Mesendoderm (in vitro differentiated cells): ENCODE data around the gene BPNT1.
"Not testable (repeated sequence)": the region's sequence is repeated elsewhere in the genome, so short reads cannot be mapped to it uniquely, and the experiment has no call there.

ENCODE experiments used
- DNase-seq: peaks from one replicate; pipeline ENCODE4 v3.0.0; 2013
- H2AK5ac ChIP-seq: 2 replicates; pipeline ENCODE4 v1.6.1; 2013; ENCODE audit warnings: low read length, inconsistent platforms
- H2BK120ac ChIP-seq: 2 replicates; pipeline ENCODE4 v1.6.1; 2013; ENCODE audit warnings: low read depth, mild to moderate bottlenecking, low read length, moderate library complexity, mixed read lengths
- H2BK15ac ChIP-seq: replicated peaks from 2 replicates; pipeline ENCODE4 v1.6.1; 2013; ENCODE audit warnings: low read depth, mild to moderate bottlenecking, moderate library complexity
- H2BK5ac ChIP-seq: 2 replicates; pipeline ENCODE4 v1.6.1; 2013; ENCODE audit warnings: low read length, inconsistent platforms
- H3K18ac ChIP-seq: 2 replicates; pipeline ENCODE4 v1.6.1; 2013; ENCODE audit warnings: mild to moderate bottlenecking, low read length, mixed read lengths
- H3K23ac ChIP-seq: one replicate; pipeline ENCODE4 v1.6.1; 2013; ENCODE audit warnings: low read length
- H3K27ac ChIP-seq: 2 replicates; pipeline ENCODE4 v1.5.1; 2013; ENCODE audit warnings: low read depth, mild to moderate bottlenecking, inconsistent platforms, low read length, moderate library complexity
- H3K27me3 ChIP-seq: 2 replicates; pipeline ENCODE4 v1.6.1; 2013; ENCODE audit warnings: low read length, control low read depth, mild to moderate bottlenecking, inconsistent platforms; ENCODE audit not compliant: insufficient read depth, poor library complexity
- H3K36me3 ChIP-seq: 2 replicates; pipeline ENCODE4 v1.6.1; 2013; ENCODE audit warnings: low read length, inconsistent platforms; ENCODE audit not compliant: control insufficient read depth, insufficient read depth
- H3K4ac ChIP-seq: one replicate; pipeline ENCODE4 v1.6.1; 2013; ENCODE audit warnings: low read depth, mild to moderate bottlenecking, low read length, moderate library complexity
- H3K4me1 ChIP-seq: 2 replicates; pipeline ENCODE4 v1.6.1; 2013; ENCODE audit warnings: low read depth, low read length, inconsistent platforms; ENCODE audit not compliant: control insufficient read depth
- H3K4me2 ChIP-seq: 2 replicates; pipeline ENCODE4 v1.6.1; 2013; ENCODE audit warnings: low read length
- H3K4me3 ChIP-seq: 2 replicates; pipeline ENCODE4 v1.5.1; 2013; ENCODE audit warnings: mild to moderate bottlenecking, low read length
- H3K56ac ChIP-seq: one replicate; pipeline ENCODE4 v1.6.1; 2013; ENCODE audit warnings: low read length
- H3K79me1 ChIP-seq: 2 replicates; pipeline ENCODE4 v1.6.1; 2013; ENCODE audit warnings: low read length, inconsistent platforms
- H3K79me2 ChIP-seq: 2 replicates; pipeline ENCODE4 v1.6.1; 2013; ENCODE audit warnings: mild to moderate bottlenecking, low read length; ENCODE audit not compliant: control insufficient read depth, insufficient read depth
- H3K9ac ChIP-seq: 2 replicates; pipeline ENCODE4 v1.6.1; 2013; ENCODE audit warnings: low read length, inconsistent platforms
- H4K5ac ChIP-seq: one replicate; pipeline ENCODE4 v1.6.1; 2013; ENCODE audit warnings: low read length
- H4K8ac ChIP-seq: one replicate; pipeline ENCODE4 v1.6.1; 2013; ENCODE audit warnings: low read depth, mild to moderate bottlenecking, control low read depth, low read length, moderate library complexity
- WGBS: extraction: QIAGEN DNeasy Blood & Tissue Kit; methylation state at CpG from one replicate; pipeline ENCODE4 v1.1.7; 2013; ENCODE audit warnings: low lambda C conversion rate, missing lambda C conversion rate; ENCODE audit not compliant: insufficient coverage; ENCODE audit errors: extremely low coverage; 5-methylcytosine and 5-hydroxymethylcytosine counted together

The BPNT1 gene

DNA sequence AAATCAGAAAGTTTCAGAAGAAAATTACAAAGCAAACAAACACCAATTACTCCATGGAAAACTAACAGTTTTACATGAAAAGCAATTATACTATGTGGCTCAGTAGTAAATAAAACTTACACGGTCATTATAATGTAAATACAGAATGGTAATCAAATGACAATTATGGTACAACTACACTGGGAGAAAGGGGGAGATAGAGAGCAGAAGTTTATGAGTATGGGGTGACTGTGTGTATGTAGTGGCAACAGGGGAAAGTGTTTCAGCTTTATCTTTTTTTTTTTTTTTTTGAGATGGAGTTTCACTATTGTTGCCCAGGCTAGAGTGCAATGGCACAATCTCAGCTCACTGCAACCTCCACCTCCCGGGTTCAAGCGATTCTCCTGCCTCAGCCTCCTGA is 51.8 kb downstream of the BPNT1 start:
- not testable (repeated sequence) for H3K4me1 ChIP-seq, H3K4me3 ChIP-seq, DNase-seq, H3K4me2 ChIP-seq, H3K36me3 ChIP-seq, H2AK5ac ChIP-seq, H3K79me2 ChIP-seq, H3K9ac ChIP-seq, H3K27ac ChIP-seq, H3K27me3 ChIP-seq, H3K18ac ChIP-seq, H2BK120ac ChIP-seq, H4K5ac ChIP-seq, H2BK5ac ChIP-seq, H3K79me1 ChIP-seq, H4K8ac ChIP-seq, H3K4ac ChIP-seq, H3K56ac ChIP-seq, H3K23ac ChIP-seq, H2BK15ac ChIP-seq
- no CpG with 5 or more reads among the region's 3 CpGs for WGBS

DNA sequence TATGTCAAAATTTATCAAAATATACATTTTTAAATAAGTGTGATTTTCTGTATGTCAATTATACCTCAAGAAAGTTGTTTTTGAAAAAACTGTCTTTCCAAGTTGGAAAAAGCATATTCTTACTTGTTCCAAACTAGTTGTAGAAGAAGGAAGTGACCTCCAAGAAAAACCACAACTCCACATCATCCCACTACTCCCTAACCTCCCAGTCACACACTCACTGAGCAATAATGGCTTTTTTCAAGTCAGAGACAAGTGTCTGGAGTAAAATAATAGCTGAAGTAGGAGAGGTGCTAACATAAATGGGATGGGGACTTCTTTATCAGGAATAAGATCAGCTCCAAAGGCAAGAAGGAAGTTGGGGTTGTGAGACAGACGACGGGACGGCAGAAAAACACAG is 56.7 kb downstream of the BPNT1 start:
- Histone ChIP-seq H3K4ac (no peak overlapping the region), H2BK15ac (no peak overlapping the region), H3K23ac (no peak overlapping the region), H3K9ac (no peak overlapping the region), H3K4me1 (no peaks in the 10 kb centered on the region), H3K27ac (no peak overlapping the region), H3K4me3 (no peak overlapping the region), H3K27me3 (no peaks in the 10 kb centered on the region), H3K36me3 (peaks cover 2% of the 10 kb centered on the region), H3K79me1 (no peaks in the 10 kb centered on the region), H2BK120ac (no peak overlapping the region), H4K8ac (no peak overlapping the region), H3K4me2 (no peak overlapping the region), H3K56ac (no peak overlapping the region), H3K18ac (no peak overlapping the region), H3K79me2 (peaks cover 4% of the 10 kb centered on the region), H2BK5ac (no peak overlapping the region), H4K5ac (no peak overlapping the region), H2AK5ac (no peak overlapping the region)
- no CpG with 5 or more reads among the region's 3 CpGs for WGBS
- DNase-seq: no peak

DNA sequence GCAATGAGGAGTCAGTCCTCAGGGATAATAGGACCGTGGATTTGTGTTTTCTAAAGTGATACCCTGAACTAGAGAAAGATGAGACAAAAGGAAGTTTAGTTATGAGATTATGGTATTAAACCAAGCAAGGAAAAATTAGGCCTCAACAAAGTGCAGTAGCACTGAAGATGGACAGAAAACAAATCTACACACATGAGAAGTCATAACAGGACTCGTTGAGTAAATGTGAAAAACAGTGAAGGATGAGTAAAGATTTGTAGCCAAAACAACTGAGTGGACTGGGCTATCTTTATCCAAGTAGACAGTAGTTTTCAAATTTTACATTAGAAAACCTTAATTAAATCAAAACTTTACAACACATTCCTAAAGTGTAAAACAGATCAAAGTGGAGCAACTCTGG is 58.3 kb downstream of the BPNT1 start:
- H3K36me3 ChIP-seq: peaks cover 2% of the 10 kb centered on the region
- H3K23ac ChIP-seq: no peak overlapping the region
- no peak overlapping the region for H2BK15ac ChIP-seq
- no peaks in the 10 kb centered on the region for H3K27me3 ChIP-seq
- H3K4me3 ChIP-seq: no peak overlapping the region
- H4K8ac ChIP-seq: no peak overlapping the region
- no peak overlapping the region for H3K4me2 ChIP-seq
- no peak overlapping the region for H4K5ac ChIP-seq
- no peak overlapping the region for H3K18ac ChIP-seq
- H2BK5ac ChIP-seq: no peak overlapping the region
- no peaks in the 10 kb centered on the region for H3K79me1 ChIP-seq
- no peaks in the 10 kb centered on the region for H3K4me1 ChIP-seq
- DNase-seq: no peak
- no CpG with 5 or more reads among the region's 2 CpGs for WGBS
- H3K79me2 ChIP-seq: no peaks in the 10 kb centered on the region
- H3K9ac ChIP-seq: no peak overlapping the region
- no peak overlapping the region for H3K4ac ChIP-seq
- no peak overlapping the region for H3K56ac ChIP-seq
- H2BK120ac ChIP-seq: no peak overlapping the region
- no peak overlapping the region for H2AK5ac ChIP-seq
- H3K27ac ChIP-seq: no peak overlapping the region

DNA sequence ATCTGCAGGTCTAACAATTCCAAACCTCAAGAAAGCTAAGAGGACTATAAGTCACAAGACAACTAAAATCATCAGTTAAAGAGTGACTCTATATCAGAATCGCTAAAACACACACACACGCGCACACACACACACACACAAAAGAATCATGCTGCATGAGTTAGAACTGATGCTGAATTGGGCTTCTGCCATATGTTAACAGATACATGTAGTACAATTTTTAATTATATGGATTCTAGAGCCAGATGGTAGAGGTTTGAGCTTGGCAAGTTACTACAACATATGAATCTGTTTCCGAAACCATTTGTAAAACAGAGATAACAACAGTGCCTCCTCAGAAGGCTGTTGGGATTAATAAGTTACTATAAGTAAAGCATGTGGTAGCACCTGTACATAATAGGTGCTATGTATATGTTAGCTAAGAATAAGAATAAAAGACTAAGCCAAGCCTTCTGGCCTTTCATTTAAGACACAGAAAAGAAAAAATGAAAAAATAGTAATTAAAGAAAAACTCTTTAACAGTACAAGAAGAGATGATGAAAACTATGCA is 61.2 kb downstream of the BPNT1 start:
- no CpG with 5 or more reads among the region's 4 CpGs for WGBS
- no peak overlapping the region for H2BK15ac ChIP-seq
- no peak for DNase-seq
- no peaks in the 10 kb centered on the region for H3K4me1 ChIP-seq
- no peaks in the 10 kb centered on the region for H3K79me2 ChIP-seq
- no peak overlapping the region for H2BK120ac ChIP-seq
- no peak overlapping the region for H3K56ac ChIP-seq
- no peak overlapping the region for H3K4me3 ChIP-seq
- H3K9ac ChIP-seq: no peak overlapping the region
- H3K18ac ChIP-seq: no peak overlapping the region
- H2BK5ac ChIP-seq: no peak overlapping the region
- peaks cover 2% of the 10 kb centered on the region for H3K36me3 ChIP-seq
- H3K23ac ChIP-seq: no peak overlapping the region
- H3K79me1 ChIP-seq: no peaks in the 10 kb centered on the region
- no peak overlapping the region for H2AK5ac ChIP-seq
- no peak overlapping the region for H4K8ac ChIP-seq
- H3K27me3 ChIP-seq: no peaks in the 10 kb centered on the region
- H3K27ac ChIP-seq: no peak overlapping the region
- no peak overlapping the region for H3K4ac ChIP-seq
- no peak overlapping the region for H4K5ac ChIP-seq
- H3K4me2 ChIP-seq: no peak overlapping the region

DNA sequence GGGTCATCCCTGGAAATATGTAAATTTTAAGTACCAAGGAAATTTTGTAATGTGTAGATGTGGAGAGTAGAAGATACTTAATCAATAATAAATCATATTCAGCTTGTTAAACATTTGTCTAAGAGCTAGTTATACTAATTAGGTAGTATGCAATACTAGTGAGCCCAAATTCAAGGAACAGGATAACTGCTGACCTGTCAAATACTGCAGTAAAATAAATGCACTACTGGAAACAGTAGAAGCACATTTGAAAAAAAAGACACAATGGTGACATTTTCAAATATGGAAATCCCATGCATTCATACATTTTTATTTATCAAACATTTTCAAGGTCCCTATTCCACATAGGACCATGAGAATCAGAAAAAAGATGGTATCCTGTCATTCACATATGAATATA is 70.5 kb downstream of the BPNT1 start:
- no peak overlapping the region for H3K9ac ChIP-seq
- H3K4me2 ChIP-seq: no peak overlapping the region
- H3K4me3 ChIP-seq: no peak overlapping the region
- H2BK15ac ChIP-seq: no peak overlapping the region
- no peak overlapping the region for H4K5ac ChIP-seq
- no peak for DNase-seq
- H3K27ac ChIP-seq: no peak overlapping the region
- no peak overlapping the region for H3K4ac ChIP-seq
- H3K23ac ChIP-seq: no peak overlapping the region
- H2BK120ac ChIP-seq: no peak overlapping the region
- no peak overlapping the region for H3K56ac ChIP-seq
- no peak overlapping the region for H2BK5ac ChIP-seq
- H3K79me2 ChIP-seq: no peaks in the 10 kb centered on the region
- H2AK5ac ChIP-seq: no peak overlapping the region
- no peak overlapping the region for H4K8ac ChIP-seq
- no peaks in the 10 kb centered on the region for H3K36me3 ChIP-seq
- no peaks in the 10 kb centered on the region for H3K4me1 ChIP-seq
- H3K27me3 ChIP-seq: no peaks in the 10 kb centered on the region
- H3K79me1 ChIP-seq: no peaks in the 10 kb centered on the region
- H3K18ac ChIP-seq: no peak overlapping the region

DNA sequence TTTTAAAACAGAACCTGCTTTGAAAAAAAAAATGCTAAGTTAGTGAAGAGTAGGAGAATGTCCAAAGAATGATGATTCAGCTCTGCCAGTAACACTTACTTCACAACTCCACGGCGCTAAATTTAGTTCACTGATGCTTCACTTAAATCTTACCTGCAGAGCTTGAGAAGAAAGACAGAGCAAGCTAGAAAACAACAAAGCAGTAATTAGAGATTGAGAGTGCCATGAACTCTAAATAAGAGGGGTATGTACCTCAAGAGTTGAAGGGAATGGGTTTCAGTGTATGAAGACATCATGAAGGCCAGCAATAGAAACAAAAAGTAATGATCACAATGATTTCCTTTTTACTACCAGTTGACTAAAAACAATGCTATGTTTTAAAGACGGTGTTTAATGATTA is 76.1 kb downstream of the BPNT1 start:
- Histone ChIP-seq H3K4me2 (no peak overlapping the region), H4K8ac (no peak overlapping the region)
- no CpG with 5 or more reads among the region's 3 CpGs for WGBS

More for the DNA sequence above, 76.1 kb downstream of the BPNT1 start:
- no peak overlapping the region for H4K5ac ChIP-seq
- no peaks in the 10 kb centered on the region for H3K79me1 ChIP-seq
- H3K4me1 ChIP-seq: no peaks in the 10 kb centered on the region
- no peak overlapping the region for H2BK15ac ChIP-seq
- no peak overlapping the region for H2BK5ac ChIP-seq
- no peak overlapping the region for H2AK5ac ChIP-seq
- no peak overlapping the region for H3K56ac ChIP-seq
- no peaks in the 10 kb centered on the region for H3K79me2 ChIP-seq
- no peak overlapping the region for H3K23ac ChIP-seq
- H3K9ac ChIP-seq: no peak overlapping the region
- no peak overlapping the region for H2BK120ac ChIP-seq
- no peak overlapping the region for H3K4me3 ChIP-seq
- H3K27me3 ChIP-seq: no peaks in the 10 kb centered on the region
- no peak overlapping the region for H3K18ac ChIP-seq
- no peak overlapping the region for H3K4ac ChIP-seq
- no peak overlapping the region for H3K27ac ChIP-seq
- H3K36me3 ChIP-seq: no peaks in the 10 kb centered on the region
- no peak for DNase-seq
